HG02759 (cell line): ENCODE data around the gene TFAP2C.
A peak's percentile ranks its signal among the peaks of the same experiment; 100 is the strongest.

ENCODE experiments used
- ATAC-seq: cut with Tn5 transposase; IDR thresholded peaks from one replicate; pipeline ENCODE4 v1.9.1; 2021; ENCODE audit warnings: mild to moderate bottlenecking, moderate library complexity; ENCODE audit not compliant: unreplicated experiment

Gene TFAP2C

DNA sequence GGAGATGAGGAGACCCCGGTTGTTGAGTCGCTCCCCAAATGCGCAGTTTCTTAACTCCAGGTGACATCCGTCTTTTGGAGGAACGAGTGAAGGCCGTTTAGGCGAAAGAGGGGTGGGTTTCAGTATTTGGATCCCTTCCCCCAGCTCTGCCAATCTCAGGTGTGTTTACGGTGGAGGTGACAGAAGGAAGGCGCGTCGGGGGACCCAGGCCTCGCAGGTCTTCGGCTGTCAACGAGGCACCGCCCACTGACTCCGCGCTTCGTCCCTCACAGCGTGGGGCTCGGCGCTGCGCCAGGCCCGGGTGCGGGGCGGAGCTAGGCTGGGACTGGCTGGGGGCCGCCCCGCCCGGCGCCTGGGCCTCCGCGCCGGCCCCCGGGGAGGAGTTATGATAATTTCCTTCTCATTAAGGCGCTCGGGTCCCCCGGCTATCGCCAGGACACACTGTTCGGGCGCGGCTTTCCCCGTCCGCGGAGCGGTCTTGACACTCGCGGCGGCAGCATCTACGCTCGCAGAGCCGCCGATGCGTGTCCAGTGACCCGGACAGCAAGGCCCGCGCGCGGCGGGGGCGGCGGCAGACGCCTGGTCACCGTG is at the start of gene TFAP2C:
Gene TFAP2C, plus strand, starts transcription at position 434 of the 591 bp plus-strand sequence. CDS start 239 bp downstream, outside the sequence.
- peak; percentile 53 for ATAC-seq

DNA sequence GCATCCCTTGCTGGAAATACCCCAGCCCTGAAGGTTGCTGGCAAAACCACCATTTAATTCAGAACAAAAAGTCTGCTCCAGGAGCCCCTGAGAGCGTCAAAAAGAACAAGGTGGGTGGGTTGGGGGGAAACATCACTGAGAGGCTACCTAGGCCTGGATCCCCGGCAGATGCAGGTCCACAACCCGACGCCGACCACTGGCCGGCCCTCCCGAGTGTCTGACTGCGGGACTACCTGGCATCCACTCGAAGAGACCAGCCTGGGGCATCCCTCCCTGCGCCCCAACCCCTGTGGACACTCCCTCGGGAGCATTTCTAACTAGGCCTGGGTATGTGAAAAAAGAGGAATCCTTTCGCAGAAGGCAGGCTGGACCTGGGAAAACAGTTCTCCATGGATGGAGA is 48.9 kb upstream of the TFAP2C start:
- no peak for ATAC-seq

DNA sequence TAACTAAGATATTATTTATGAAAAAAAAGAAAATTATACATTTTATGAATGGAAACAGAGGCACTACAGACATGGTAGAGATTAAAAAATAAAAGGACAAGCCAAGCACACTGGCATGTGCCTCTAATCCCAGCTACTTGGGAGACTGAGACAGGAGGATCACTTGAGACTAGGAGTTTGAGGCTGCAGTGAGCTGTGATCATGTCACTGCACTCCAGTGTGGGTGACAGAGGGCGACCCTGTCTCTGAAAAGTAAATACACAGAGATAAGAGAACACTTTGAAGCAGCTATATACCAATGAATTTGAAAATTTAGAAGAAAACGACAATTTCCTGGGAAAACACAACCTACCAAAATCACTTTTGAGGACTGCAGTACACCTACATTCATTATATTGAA is 47.4 kb upstream of the TFAP2C start:
- no peak for ATAC-seq

DNA sequence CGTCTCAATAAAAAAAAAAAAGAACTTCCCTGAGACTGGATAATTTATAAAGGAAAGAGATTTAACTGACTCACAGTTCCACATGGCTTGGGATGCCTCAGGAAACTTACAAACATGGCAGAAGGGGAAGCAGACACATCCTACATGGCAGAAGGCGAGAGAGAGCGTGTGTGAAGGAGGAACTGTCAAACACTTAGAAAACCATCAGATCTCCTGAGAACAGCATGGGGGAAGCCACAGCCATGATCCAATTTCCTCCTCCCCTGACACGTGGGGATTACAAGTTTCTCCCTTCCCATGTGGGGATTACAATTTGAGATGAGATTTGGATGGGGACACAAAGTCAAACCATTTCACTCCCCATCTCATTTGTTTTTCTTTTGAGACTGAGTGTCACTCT is 46.6 kb upstream of the TFAP2C start:
- ATAC-seq: no peak

DNA sequence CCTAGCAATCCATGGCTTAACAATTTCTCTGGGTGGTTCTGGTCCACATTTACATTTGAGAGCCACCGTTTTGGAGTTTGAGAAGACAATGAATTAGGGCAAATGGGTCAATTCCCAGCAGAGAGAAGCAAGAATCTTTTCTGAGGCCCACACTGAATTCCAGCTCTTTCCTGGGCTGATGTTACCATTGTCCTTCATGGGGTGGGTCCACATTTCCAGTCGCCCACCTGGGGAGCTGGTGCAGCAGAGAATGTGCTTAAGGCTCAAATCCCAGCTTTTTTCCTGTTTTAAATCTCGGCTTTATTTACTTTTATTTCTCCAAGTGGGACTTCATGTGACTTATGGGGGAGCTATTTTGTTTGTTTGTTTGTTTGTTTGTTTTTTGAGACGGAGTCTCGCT is 44.2 kb upstream of the TFAP2C start:
- ATAC-seq: no peak

DNA sequence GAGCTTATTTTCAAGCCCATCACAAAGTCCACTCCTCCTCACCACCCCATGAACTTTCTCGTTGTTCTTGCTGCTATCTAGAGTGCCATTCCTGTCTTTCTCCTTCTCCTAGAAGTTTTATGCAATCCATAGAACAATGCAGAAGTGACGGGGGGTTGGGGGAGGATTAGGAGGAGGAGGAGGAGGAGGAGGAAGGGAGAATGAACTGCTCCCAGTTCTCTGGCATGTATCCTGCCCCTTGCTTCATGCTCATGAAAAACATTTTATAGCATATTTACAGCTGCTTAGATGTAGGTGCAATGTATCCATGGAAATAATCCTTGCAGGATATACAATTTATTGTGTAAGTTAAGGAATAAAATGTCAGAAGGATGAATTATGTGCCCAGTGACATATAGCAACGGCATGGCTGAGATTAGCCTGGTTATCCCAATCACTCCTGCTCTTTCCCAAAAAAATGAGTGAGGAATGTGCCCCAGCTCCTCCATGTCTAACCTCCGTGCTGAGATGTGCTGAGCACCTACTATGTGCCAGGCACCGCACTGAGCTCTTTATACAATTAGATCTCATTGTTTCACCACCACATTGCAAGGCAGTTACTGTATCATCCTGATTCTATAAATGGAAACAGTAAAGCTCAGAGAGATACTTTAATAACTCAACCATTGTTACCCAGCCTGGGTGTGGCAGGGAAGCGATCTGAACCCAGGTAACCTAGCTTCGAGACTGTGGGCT is 41.6 kb upstream of the TFAP2C start:
- no peak for ATAC-seq

DNA sequence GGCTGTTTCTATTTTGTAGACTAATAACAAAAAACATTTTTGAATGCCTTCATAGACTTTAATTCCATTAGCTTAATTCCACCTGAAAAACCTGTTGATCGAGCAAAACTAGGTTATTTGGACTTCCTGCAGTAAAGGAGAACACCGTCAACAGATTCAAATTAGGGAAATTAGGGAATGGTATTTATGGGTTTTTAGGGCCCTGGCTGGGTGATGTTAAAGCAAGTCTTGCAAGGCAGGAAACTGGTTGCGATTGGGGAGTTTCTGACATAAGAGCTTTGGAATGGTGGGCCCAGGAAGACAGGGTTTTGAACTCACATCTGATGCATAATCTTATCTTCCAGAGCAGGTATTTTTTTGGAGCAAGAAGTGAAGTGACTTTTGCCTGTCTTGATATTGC is 40.1 kb upstream of the TFAP2C start:
- ATAC-seq: no peak

DNA sequence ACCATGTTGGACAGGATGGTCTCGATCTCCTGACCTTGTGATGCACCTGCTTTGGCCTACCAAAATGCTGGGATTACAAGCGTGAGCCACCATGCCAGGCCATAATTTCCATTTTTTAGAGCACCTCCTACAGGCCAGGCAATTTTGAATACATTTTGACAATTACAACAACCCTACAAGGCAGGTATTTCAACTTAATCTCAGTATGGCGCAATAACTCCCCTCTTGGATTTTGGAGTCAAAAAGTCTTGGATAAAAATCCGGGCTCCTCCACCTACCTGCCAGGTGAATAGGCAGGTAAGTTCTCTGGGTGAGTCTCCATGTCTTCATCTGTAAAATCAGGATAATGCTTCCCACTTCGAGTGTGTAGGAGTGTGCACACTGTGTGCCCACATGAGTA is 39.5 kb upstream of the TFAP2C start:
- ATAC-seq: no peak

DNA sequence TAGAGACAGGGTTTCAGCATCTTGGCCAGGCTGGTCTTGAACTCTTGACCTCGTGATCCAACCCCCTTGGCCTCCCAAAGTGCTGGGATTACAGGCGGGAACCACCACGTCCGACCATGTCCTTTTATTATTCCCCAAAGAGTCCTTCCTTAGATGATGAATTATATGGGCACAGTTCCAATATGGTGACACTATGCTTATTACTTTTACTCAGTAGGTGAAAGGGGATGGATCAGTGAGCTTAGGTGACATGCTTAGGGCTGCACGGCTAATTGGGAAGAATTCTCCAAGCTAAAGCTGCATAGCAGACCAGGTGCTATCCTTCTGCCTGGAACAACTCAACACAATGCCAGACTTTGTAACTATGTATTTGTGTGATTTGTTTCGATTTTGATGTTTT is 38.2 kb upstream of the TFAP2C start:
- no peak for ATAC-seq

DNA sequence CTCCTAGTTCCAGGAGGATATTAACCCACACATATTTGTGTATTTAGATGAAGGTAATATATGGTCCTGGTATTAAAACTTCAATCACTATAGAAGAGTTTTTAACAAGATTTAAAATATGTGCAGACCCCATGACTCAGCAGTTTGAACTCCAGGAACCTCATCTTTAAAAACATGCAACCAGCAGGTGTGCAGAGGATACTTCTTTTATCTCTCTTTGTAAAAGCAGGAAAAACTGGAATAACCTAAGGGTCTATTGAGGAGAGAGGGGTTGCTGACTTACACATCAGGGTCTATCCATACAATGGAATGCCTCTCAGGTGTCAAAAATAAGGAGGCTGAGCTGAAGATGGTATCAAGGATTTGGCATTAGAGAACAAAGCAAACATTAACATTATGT is 36.9 kb upstream of the TFAP2C start:
- ATAC-seq: no peak

DNA sequence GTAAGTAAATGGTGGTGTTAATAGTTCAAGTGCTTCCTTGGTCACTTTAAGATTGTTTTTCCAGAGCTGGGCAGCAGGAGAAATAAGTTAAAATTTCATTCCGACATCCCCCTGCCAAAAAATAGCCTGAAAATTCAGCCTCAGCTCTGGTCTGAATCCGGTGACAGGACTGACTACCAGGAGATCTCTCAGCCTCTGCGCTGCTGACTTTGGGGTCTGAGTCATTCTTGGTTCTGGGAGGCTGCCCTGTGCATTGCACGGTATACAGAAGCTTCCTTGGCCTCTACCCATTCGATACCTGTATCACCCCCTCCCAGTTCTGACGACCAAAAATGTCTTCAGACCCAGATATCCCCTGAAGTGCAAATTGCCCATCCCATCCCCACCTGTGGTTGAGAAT is 36.3 kb upstream of the TFAP2C start:
- no peak for ATAC-seq

DNA sequence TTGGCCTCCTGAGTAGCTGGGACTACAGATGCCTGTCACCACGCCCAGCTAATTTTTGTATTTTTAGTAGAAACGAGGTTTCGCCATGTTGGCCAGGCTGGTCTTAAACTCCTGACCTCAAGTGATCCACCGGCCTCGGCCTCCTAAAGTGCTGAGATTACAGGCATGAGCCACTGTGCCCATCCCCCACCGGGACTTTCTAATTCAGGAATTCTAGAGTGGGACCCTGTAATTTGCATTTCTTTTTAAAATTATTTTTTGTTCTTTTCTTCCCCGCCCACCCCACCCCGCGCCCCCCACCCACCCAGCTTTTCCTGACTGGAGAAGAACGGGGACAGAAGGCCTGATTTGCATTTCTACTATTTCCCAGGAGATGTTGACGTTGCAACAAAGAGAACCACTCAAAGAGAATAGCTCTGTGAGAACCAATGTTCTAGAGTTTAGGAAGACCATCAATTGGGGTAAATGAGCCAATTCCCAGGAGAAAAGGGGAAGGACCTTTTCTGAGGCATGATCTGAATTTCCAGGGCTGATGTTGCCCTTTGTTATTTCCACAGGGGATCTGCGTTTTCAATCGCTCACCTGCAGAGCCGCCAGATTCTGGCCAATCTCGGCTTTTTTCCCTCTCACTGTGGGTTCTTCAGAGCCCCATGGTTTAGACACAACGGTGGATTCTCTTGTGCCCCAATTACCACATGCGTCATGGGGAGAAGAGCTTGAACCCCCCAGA is 33.2 kb upstream of the TFAP2C start:
- ATAC-seq: no peak

DNA sequence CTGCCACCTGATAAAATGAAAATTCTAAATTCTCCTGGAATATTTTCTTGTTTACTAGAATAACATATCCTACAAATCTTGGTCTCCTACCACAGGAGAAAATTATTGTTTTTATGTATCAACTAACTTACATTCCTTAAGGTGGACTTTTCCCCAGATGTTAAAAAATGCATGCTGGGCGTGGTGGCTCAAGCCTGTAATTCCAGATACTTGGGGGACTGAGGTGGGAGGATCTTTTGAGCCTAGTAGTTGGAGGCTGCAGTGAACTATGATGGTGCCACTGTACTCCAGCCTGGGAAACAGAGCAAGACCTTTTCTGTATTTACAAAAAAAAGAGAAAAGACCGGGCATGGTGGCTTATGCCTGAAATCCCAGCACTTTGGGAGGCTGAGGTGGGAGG is 27.9 kb upstream of the TFAP2C start:
- no peak for ATAC-seq

DNA sequence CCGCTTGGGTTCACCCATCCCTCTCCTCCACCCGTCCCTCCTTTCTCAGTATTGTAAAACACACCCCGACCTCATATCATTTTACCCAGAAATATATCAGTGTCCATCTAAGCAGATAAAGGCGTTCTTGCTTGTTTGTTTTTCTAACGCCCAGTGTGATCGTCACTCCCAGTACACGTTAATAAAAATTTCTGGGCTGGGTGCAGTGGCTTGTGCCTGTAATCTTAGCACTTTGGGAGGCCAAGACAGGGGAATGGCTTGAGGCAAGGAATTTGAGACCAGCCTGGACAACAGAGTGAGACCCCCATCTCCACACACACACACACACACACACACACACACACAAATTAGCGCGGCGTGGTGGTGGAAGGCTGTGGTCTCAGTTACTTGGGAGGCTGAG is 24.4 kb upstream of the TFAP2C start:
- no peak for ATAC-seq

DNA sequence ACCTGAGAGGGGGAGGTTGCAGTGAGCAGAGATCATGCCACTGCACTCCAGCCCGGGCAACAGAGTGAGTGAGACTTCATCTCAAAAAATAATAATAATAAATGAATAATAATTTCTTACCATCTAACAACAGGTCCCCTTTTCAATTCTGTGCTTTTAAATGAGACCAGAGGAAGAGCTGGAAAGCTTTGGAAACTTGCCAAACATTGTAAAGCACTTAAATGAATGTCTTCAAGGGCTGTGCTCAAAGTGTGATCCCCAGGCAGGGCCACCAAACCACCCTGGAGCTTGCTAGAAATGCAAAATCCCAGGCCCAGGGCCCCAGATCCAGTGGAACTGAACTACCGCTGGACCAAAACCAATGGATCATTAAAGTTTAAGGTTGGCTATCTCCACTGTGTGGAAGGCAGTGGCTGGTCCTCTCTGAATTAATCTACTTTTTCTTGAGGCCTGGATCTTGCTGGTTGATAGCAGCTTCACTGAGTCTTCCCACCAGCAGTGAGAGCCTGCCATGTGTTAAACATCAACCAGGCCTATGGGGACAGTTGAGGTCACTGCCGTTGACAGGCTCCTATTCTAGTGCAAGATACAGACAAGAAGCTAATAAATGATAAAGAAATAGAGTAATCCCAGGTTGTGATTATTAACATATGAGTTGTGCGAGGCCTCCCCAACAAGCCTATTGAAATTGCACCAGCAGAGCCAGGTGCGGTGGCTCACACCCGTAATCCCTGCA is 23.7 kb upstream of the TFAP2C start:
- no peak for ATAC-seq

DNA sequence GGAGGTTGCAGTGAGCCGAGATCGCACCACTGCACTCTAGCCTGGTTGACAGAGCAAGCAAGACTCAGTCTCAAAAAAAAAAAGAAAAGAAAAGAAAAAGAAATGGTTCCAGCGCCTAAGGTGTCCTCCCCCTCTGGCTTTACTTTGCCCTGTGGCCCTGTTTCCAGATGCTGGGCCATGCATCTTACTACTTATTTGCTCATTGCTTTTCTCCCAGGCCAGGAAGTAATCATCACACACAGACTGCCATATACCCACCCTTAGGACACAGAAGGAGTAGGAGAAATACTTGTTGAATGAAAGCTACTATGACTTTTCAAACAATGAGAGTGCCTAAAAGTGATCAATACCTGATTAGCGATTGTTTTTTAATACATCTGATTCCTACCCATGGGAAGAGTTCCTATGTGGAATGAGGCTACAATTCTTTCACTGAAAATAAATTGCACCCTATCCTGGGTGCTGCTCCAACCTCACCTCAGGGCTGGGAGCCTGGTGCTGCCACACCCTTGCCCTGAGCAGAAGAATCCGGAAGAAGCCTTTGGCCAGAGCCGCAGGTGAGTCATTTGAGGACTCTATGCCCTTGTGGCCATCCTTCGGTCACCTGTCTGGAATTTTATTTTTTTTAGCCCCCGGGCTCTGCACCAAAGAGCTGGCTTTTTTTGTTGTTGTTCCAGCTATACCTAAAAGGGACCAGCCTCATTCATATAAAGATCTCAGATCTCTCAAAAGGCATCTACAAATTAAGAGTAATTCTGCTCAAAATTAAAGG is 22.7 kb upstream of the TFAP2C start:
- ATAC-seq: no peak

DNA sequence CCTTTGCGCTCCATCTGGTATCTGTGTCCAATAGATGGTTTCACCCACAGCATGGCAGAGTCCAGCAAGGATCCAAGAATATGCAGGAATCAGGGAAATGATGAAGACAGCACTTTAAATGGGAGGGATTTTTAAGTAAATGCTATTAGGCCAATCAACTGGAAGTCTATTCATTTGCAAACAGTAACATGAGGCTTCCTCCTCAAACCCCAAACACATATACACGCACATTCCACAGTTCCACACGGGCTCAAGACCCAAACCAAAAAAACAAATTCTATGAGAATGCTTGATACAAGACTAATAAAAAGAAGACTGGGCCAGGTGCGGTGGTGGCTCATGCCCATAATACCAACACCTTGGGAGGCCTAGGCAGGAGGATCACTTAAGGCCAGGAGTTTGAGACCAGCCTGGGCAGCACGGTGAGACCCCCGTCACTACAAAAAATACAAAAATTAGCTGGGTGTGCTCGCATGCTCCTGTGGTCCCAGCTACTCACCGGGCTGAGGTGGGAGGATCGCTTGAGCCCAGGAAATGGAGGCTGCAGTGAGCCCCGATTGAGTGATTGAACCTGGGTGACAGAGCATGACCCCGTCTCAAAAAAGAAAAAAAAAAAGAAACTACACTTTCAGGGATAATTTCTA is 21.9 kb upstream of the TFAP2C start:
- ATAC-seq: no peak

DNA sequence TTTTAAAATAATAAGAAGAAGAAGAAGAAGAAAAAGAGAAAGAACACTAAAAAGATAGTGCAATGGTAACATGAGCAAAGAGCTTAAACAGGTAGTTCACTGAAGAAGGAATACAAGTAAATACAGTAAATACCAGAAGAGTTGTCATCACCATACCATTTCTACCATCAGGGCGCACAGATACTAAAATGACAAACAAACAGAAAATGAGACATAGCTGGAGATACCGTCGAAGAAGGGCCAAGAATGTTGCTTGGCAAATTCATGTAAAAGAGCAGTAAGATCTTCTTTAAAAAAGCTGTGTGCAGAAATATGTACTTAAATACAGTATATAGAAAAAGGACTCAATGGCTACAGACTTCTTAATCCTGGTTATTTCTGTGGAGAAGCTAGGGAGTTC is 20.7 kb upstream of the TFAP2C start:
- no peak for ATAC-seq

DNA sequence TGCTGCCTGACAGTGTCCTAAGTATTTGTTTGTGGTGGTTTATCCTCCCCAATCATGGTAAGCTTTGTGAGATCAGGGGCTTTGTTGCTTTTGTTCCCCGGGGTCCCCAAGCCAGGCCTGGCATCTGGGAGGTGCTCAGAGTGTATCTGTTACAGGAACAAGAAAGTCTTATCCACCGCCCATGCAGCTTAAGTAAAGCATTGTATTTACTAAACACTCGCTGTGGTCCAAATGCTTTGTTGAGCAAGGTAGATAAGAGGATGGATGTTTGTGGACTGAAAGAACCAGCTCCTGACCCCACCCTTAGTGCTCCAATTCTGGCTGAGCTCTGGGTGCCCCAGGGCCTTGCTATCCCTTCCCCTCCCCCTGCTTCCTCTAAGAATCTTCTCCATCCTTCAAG is 19.8 kb upstream of the TFAP2C start:
- no peak for ATAC-seq

DNA sequence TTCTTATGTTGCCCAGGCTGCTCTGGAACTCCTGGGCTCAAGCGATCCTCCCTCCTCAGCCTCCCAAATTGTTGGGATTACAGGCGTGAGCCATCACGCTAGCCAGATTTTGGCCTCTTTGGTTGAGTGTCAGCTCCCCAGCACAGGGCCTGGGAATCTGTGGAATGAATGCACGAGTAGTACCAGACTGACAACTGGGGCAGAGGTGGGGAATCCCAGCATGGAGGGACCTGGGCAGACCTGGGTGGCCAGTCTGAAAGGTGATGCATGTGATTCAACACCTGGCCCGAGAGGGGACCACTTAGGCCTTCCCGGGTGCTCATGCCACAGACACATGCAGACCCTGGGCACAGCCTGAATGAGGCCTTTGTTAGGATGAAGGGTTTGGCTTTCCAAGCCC is 19.0 kb upstream of the TFAP2C start:
- ATAC-seq: no peak
